Breast epithelium (tissue), 4 donors: ENCODE results near the gene SEC24C. TPM values are rescaled to one million over a fixed set of nuclear protein-coding genes. Genes with fewer than 3 reads are reported as not detected.
A peak's percentile ranks its signal among the peaks of the same experiment; 100 is the strongest.

Source experiments
- DNase-seq, 2 donors: peaks; one replicate each; pipeline ENCODE4 v3.0.0-alpha.2; 2019; ENCODE audit warnings: low spot score in 2 of 2
- H3K27ac ChIP-seq, 2 donors: fragments of 200-600 bp; sonication (generic) in 1 of 2; one replicate each; pipeline ENCODE4 v1.5.1; 2016 to 2019; ENCODE audit warnings: mild to moderate bottlenecking in 1 of 2
- H3K27me3 ChIP-seq, 2 donors: fragments of 200-600 bp; sonication (generic) in 1 of 2; one replicate each; pipeline versions ENCODE4 v1.5.1 to v1.6.0; 2017 to 2019; ENCODE audit warnings: control low read depth in 1 of 2, mild to moderate bottlenecking in 1 of 2
- H3K36me3 ChIP-seq: fragments of 200-600 bp; one replicate; pipeline ENCODE4 v1.5.1; 2019
- H3K4me1 ChIP-seq, 2 donors: fragments of 200-600 bp; sonication (generic); one replicate each; pipeline ENCODE4 v1.5.1; 2016 to 2019; ENCODE audit warnings: control low read depth in 1 of 2
- H3K4me3 ChIP-seq, 3 donors: fragments of 200-600 bp; sonication (generic); 1 replicate in 2 of 3; 2 replicates in 1 of 3; pipeline ENCODE4 v1.5.1; 2016 to 2019; ENCODE audit warnings: mild to moderate bottlenecking in 3 of 3, moderate library complexity in 2 of 3
- H3K9me3 ChIP-seq, 2 donors: fragments of 200-600 bp; sonication (generic) in 1 of 2; one replicate each; pipeline ENCODE4 v1.5.1; 2016 to 2019; ENCODE audit warnings: control low read depth in 1 of 2
- CTCF ChIP-seq, 3 donors: fragments of 450-650 bp; IDR thresholded peaks; one replicate each; pipeline ENCODE4 v1.5.1; 2016 to 2017; ENCODE audit warnings: antibody characterized with exemption in 3 of 3, mild to moderate bottlenecking in 3 of 3, moderate library complexity in 3 of 3
- POLR2A ChIP-seq: fragments of 450-650 bp; IDR thresholded peaks from one replicate; pipeline ENCODE4 v1.6.1; 2016; ENCODE audit warnings: antibody characterized with exemption, mild to moderate bottlenecking, moderate library complexity
- POLR2AphosphoS5 ChIP-seq, 3 donors: sonication (generic); formaldehyde crosslinking; IDR thresholded peaks; one replicate each; pipeline ENCODE4 v1.6.1; 2017; ENCODE audit warnings: antibody characterized with exemption in 3 of 3
- intact Hi-C: fragments of 100-400 bp; cut with DNase I; formaldehyde crosslinking; loops from one replicate; pipeline ENCODE4 v1.15.1; 2023; ENCODE audit warnings: low total_unique reads
- total RNA-seq, 3 donors: library from RNA; depleted of rRNA; stranded (reverse); fragments of >200 nt; gene quantifications; one replicate each; pipeline ENCODE4 v1.1.0, GENCODE V29; 2016

The SEC24C gene
- total RNA-seq, 3 donors from 2014 or later: 33.9 to 57.7 (median 50.1) TPM

- Histone ChIP-seq H3K36me3 (no peaks in the 10 kb centered on the region), H3K9me3 (no peaks in the 10 kb centered on the region), H3K27me3 (no peaks in the 10 kb centered on the region), H3K4me3 (peak overlapping the region; percentile 71 to 97 (median 77)), H3K4me1 (peaks cover 6 to 18% of the 10 kb centered on the region in 2 donors), H3K27ac (peak overlapping the region; percentile 93 to 94)
- no peak for DNase-seq
- TF ChIP-seq CTCF (IDR thresholded peaks at IDR 0.05) (no peak), POLR2A (no peak), POLR2AphosphoS5 (IDR thresholded peaks at IDR 0.05) (no peak)
- intact Hi-C loops: no loop called here
These were observed 448 bp downstream of the SEC24C start for GRCh38 chr10:73744664-73744975.

GRCh38 chr10:73746721-73747120, 2.5 kb downstream of the SEC24C start:
- Histone ChIP-seq H3K27me3 (no peaks in the 10 kb centered on the region), H3K36me3 (peaks cover 3% of the 10 kb centered on the region), H3K27ac (no peak overlapping the region), H3K4me3 (no peak overlapping the region), H3K9me3 (no peaks in the 10 kb centered on the region), H3K4me1 (peaks cover 6 to 23% of the 10 kb centered on the region in 2 donors)
- no peak for TF ChIP-seq POLR2AphosphoS5 (IDR thresholded peaks at IDR 0.05)
- no peak for TF ChIP-seq POLR2A
- no peak for TF ChIP-seq CTCF (IDR thresholded peaks at IDR 0.05)
- intact Hi-C loops: no loop called here
- no peak for DNase-seq

GRCh38 chr10:73750819-73751218, 6.6 kb downstream of the SEC24C start:
- H3K9me3 ChIP-seq: no peaks in the 10 kb centered on the region
- H3K4me3 ChIP-seq: no peak overlapping the region
- H3K27me3 ChIP-seq: no peaks in the 10 kb centered on the region
- no peak overlapping the region for H3K27ac ChIP-seq
- no peak for TF ChIP-seq CTCF (IDR thresholded peaks at IDR 0.05)
- no peak for TF ChIP-seq POLR2A
- TF ChIP-seq POLR2AphosphoS5 (IDR thresholded peaks at IDR 0.05): no peak
- no peak for DNase-seq
- H3K4me1 ChIP-seq: peaks cover 0 to 14% of the 10 kb centered on the region in 2 donors
- intact Hi-C loops: no loop called here
- H3K36me3 ChIP-seq: peaks cover 6% of the 10 kb centered on the region

GRCh38 chr10:73756183-73756582, 12.0 kb downstream of the SEC24C start:
- no peak for DNase-seq
- intact Hi-C loops: no loop called here
- Histone ChIP-seq H3K4me1 (no peaks in the 10 kb centered on the region), H3K4me3 (no peak overlapping the region), H3K36me3 (peaks cover 14% of the 10 kb centered on the region), H3K27me3 (no peaks in the 10 kb centered on the region), H3K27ac (no peak overlapping the region), H3K9me3 (no peaks in the 10 kb centered on the region)
- no peak for TF ChIP-seq CTCF (IDR thresholded peaks at IDR 0.05)

- no peaks in the 10 kb centered on the region for H3K27me3 ChIP-seq
- H3K9me3 ChIP-seq: no peaks in the 10 kb centered on the region
- TF ChIP-seq POLR2A: no peak
- TF ChIP-seq POLR2AphosphoS5 (IDR thresholded peaks at IDR 0.05): no peak
- no peak for TF ChIP-seq CTCF (IDR thresholded peaks at IDR 0.05)
- H3K4me1 ChIP-seq: no peaks in the 10 kb centered on the region
- intact Hi-C loops: no loop called here
- no peak overlapping the region for H3K4me3 ChIP-seq
- peaks cover 12% of the 10 kb centered on the region for H3K36me3 ChIP-seq
- H3K27ac ChIP-seq: no peak overlapping the region
- no peak for DNase-seq
These were observed 14.7 kb downstream of the SEC24C start for GRCh38 chr10:73758704-73759511.
